Endothelial cell of umbilical vein (primary cell): ENCODE results near the gene TNFSF12. TPM values are rescaled to one million over a fixed set of nuclear protein-coding genes. Genes with fewer than 3 reads are reported as not detected.

Experiments
- BruUV-seq: library from RNA; stranded (reverse); fragments of 400-500 nt; replicated peaks from 2 replicates; lab custom pipeline; 2021; lab: Mats Ljungman, UMichigan
- CTCF ChIA-PET: fragments of 300-600, 350-600 bp; sonication (Branson Sonifier 250); formaldehyde crosslinking; loops from one replicate; lab custom pipeline; 2021; ENCODE audit warnings: antibody characterized with exemption, inconsistent platforms; lab: Charles Lee
- POLR2A ChIA-PET: fragments of 300-600, 350-600 bp; sonication (Branson Sonifier 250); formaldehyde crosslinking; loops from one replicate; lab custom pipeline; 2021; ENCODE audit warnings: antibody characterized with exemption, inconsistent platforms; lab: Charles Lee
- DNase-seq: peaks from one replicate; pipeline ENCODE4 v3.0.0-alpha.2; 2011; ENCODE audit warnings: low read depth, low spot score
- FAIRE-seq: peaks from 2 replicates; lab custom pipeline; 2011; peaks lifted over from hg19 to GRCh38; lab: Jason Lieb, UNC
- H2AFZ ChIP-seq: 2 replicates; pipeline ENCODE4 v1.6.0; 2012; ENCODE audit warnings: low read depth, low read length, control low read depth, inconsistent platforms
- H3K27ac ChIP-seq: 2 replicates; pipeline ENCODE4 v1.5.1; 2011; ENCODE audit warnings: low read depth, mild to moderate bottlenecking, control low read depth, low read length, moderate library complexity; ENCODE audit not compliant: insufficient read depth
- H3K27me3 ChIP-seq, 2 experiments: 2 replicates each; pipeline versions ENCODE4 v1.6.0 to v1.6.1; 2011; ENCODE audit warnings: low read length in 2 of 2, mixed read lengths in 1 of 2; ENCODE audit not compliant: control insufficient read depth in 2 of 2, insufficient read depth in 2 of 2
- H3K36me3 ChIP-seq, 2 experiments: 2 replicates in 1 of 2; 3 replicates in 1 of 2; pipeline ENCODE4 v1.5.1; 2011; ENCODE audit warnings: low read length in 2 of 2, mild to moderate bottlenecking in 1 of 2, moderate library complexity in 1 of 2; ENCODE audit not compliant: control insufficient read depth in 2 of 2, insufficient read depth in 2 of 2; ENCODE audit errors: extremely low read depth in 1 of 2
- H3K4me1 ChIP-seq: 3 replicates; pipeline ENCODE4 v1.5.1; 2011; ENCODE audit warnings: mild to moderate bottlenecking, low read length; ENCODE audit not compliant: control insufficient read depth, insufficient read depth; ENCODE audit errors: extremely low read depth
- H3K4me2 ChIP-seq: 2 replicates; pipeline ENCODE4 v1.6.1; 2011; ENCODE audit warnings: low read length, control low read depth, mixed read lengths; ENCODE audit not compliant: insufficient read depth
- H3K4me3 ChIP-seq, 3 experiments: fragments of 200-600 bp in 1 of 3; sonication (generic), shearing (Covaris generic) in 1 of 3; replicated peaks in 1 of 3; 2 replicates each; pipeline ENCODE4 v1.5.1; 2011 to 2016; ENCODE audit warnings: control low read depth in 3 of 3, low read length in 3 of 3, mild to moderate bottlenecking in 2 of 3, inconsistent platforms in 1 of 3, low read depth in 1 of 3, moderate library complexity in 1 of 3; ENCODE audit not compliant: insufficient read depth in 1 of 3
- H3K79me2 ChIP-seq: 2 replicates; pipeline ENCODE4 v1.6.0; 2012; ENCODE audit warnings: low read length, inconsistent platforms; ENCODE audit not compliant: control insufficient read depth, insufficient read depth
- H3K9ac ChIP-seq: replicated peaks from 2 replicates; pipeline ENCODE3; 2011; ENCODE audit warnings: low read length, control low read depth; ENCODE audit not compliant: insufficient read depth; ENCODE audit errors: extremely low read depth
- H3K9me1 ChIP-seq: replicated peaks from 3 replicates; pipeline ENCODE4 v1.6.0; 2011; ENCODE audit warnings: mild to moderate bottlenecking, low read length; ENCODE audit not compliant: control insufficient read depth, insufficient read depth; ENCODE audit errors: extremely low read depth
- H3K9me3 ChIP-seq: replicated peaks from 2 replicates; pipeline ENCODE4 v1.5.1; 2012; ENCODE audit warnings: low read length, inconsistent platforms; ENCODE audit not compliant: control insufficient read depth, insufficient read depth
- H4K20me1 ChIP-seq: replicated peaks from 2 replicates; pipeline ENCODE3; 2011; ENCODE audit warnings: mild to moderate bottlenecking, low read length; ENCODE audit not compliant: control insufficient read depth, insufficient read depth; ENCODE audit errors: extremely low read depth
- EZH2 ChIP-seq: IDR thresholded peaks from 2 replicates; pipeline ENCODE4 v1.6.1; 2012; ENCODE audit warnings: borderline replicate concordance, low read depth, mild to moderate bottlenecking, moderate library complexity, low read length, inconsistent platforms; ENCODE audit not compliant: severe bottlenecking
- FOS ChIP-seq: IDR thresholded peaks from 2 replicates; pipeline ENCODE4 v1.6.1; 2011; ENCODE audit warnings: mild to moderate bottlenecking, low read length, moderate library complexity, borderline replicate concordance; ENCODE audit not compliant: insufficient read depth
- GATA2 ChIP-seq: IDR thresholded peaks from 2 replicates; pipeline ENCODE4 v1.7.0; 2011; ENCODE audit warnings: low read depth, mild to moderate bottlenecking, moderate library complexity, mixed read lengths, low read length; ENCODE audit not compliant: insufficient read length, insufficient read depth
- JUN ChIP-seq: IDR thresholded peaks from 2 replicates; pipeline ENCODE4 v1.6.1; 2011; ENCODE audit warnings: borderline replicate concordance, low read depth; ENCODE audit not compliant: insufficient read length, insufficient read depth
- MYC ChIP-seq: IDR thresholded peaks from one replicate; pipeline ENCODE4 v1.6.1; 2011; ENCODE audit warnings: mild to moderate bottlenecking, low read depth, low read length
- POLR2A ChIP-seq: IDR thresholded peaks from 2 replicates; pipeline ENCODE4 v1.6.1; 2012; ENCODE audit warnings: low read depth, mild to moderate bottlenecking, control low read depth, low read length
- POLR2AphosphoS5 ChIP-seq: IDR thresholded peaks from 2 replicates; pipeline ENCODE4 v1.6.1; 2012; ENCODE audit warnings: low read depth, mild to moderate bottlenecking, control low read depth, low read length, moderate library complexity; ENCODE audit not compliant: insufficient read depth
- dilution Hi-C: fragments of 300-500 bp; cut with MboI; formaldehyde crosslinking; loops from one replicate; pipeline ENCODE4 v1.15.0; 2019; ENCODE audit warnings: low sequenced_read_pairs; ENCODE audit not compliant: extremely low pct_ligation_motif_present
- intact Hi-C: fragments of 100-400 bp; cut with micrococcal nuclease; formaldehyde crosslinking; loops from one replicate; pipeline ENCODE4 v1.10.0; 2022
- polyA plus RNA-seq, 4 experiments: library from polyadenylated mRNA; depleted of rRNA in 3 of 4; stranded (reverse) in 3 of 4; unstranded in 1 of 4; fragments of >200 nt; gene quantifications; 2 replicates each; pipeline versions ENCODE4 v1.2.1 to v1.2.3, GENCODE V29; 2011 to 2012; ENCODE audit warnings: missing spikeins in 1 of 4
- total RNA-seq: library from RNA; stranded (reverse); gene quantifications from 2 replicates; pipeline ENCODE4 v1.2.3, GENCODE V29; 2021
- TF ChIP-seq, protein P1 (sequence below): IDR thresholded peaks from 2 replicates; pipeline ENCODE4 v1.6.1; 2011; ENCODE audit not compliant: insufficient read depth, insufficient read length
- TF ChIP-seq, protein P2 (sequence below), 2 donors: IDR thresholded peaks; 1 replicate in 1 of 2; 2 replicates in 1 of 2; pipeline ENCODE4 v1.5.1; 2011; ENCODE audit warnings: low read length in 2 of 2, mild to moderate bottlenecking in 2 of 2, moderate library complexity in 2 of 2, control low read depth in 1 of 2, inconsistent platforms in 1 of 2, low read depth in 1 of 2; ENCODE audit not compliant: insufficient read depth in 1 of 2; ENCODE audit errors: extremely low read depth in 1 of 2

The TNFSF12 gene
- total and polyA plus RNA-seq, 2 donors (not counting 3 experiments of a cell fraction or from before 2014, with no cell fraction given): 28.4 to 39.4 TPM

DNA sequence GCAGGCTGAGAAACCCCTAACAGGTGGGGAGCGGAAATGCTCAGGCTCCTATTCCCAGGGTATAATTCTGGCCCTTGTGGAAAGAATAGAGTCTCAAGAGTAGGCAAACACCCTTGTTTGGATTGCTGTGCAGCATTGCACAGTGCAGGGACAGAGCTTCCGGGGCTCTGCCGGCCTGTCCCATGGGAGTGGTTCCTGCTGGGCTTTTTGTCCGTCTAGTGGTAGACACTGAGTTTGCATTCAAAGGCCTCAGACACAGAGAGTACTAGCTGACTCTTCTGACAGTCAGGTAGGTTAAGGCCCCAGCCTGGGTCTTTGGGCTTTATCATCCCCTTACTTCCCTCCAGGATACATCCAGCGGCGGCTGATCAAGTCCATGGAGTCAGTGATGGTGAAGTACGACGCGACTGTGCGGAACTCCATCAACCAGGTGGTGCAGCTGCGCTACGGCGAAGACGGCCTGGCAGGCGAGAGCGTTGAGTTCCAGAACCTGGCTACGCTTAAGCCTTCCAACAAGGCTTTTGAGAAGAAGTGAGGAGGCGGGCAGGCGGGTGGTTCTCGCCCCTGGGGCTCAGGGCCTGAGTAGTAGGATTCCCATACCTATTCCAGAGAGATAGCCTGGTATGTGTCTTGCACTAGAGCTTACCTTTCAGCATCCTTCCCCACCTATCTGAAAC, 46.5 kb upstream of the TNFSF12 start:
- Histone ChIP-seq H3K36me3 (peaks cover 44 to 62% of the 10 kb centered on the region in 2 experiments), H3K9me3 (no peaks in the 10 kb centered on the region), H3K4me2 (no peak overlapping the region), H3K27ac (no peak overlapping the region), H3K9ac (no peak overlapping the region), H3K4me3 (no peak overlapping the region), H3K79me2 (peaks cover 5% of the 10 kb centered on the region), H3K9me1 (no peaks in the 10 kb centered on the region), H3K27me3 (no peaks in the 10 kb centered on the region), H3K4me1 (peaks cover 7% of the 10 kb centered on the region), H4K20me1 (no peaks in the 10 kb centered on the region), H2AFZ (no peak overlapping the region)
- intact Hi-C loops (no loop called here), dilution Hi-C loops (no loop called here)
- FAIRE-seq (no peak), DNase-seq (no peak)
- TF ChIP-seq, protein P1, sequence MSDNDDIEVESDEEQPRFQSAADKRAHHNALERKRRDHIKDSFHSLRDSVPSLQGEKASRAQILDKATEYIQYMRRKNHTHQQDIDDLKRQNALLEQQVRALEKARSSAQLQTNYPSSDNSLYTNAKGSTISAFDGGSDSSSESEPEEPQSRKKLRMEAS: no peak
- no peak for TF ChIP-seq GATA2
- no peak for TF ChIP-seq FOS
- TF ChIP-seq JUN: no peak
- no peak for TF ChIP-seq POLR2A
- no peak for TF ChIP-seq MYC
- TF ChIP-seq POLR2AphosphoS5: no peak
- TF ChIP-seq, protein P2, sequence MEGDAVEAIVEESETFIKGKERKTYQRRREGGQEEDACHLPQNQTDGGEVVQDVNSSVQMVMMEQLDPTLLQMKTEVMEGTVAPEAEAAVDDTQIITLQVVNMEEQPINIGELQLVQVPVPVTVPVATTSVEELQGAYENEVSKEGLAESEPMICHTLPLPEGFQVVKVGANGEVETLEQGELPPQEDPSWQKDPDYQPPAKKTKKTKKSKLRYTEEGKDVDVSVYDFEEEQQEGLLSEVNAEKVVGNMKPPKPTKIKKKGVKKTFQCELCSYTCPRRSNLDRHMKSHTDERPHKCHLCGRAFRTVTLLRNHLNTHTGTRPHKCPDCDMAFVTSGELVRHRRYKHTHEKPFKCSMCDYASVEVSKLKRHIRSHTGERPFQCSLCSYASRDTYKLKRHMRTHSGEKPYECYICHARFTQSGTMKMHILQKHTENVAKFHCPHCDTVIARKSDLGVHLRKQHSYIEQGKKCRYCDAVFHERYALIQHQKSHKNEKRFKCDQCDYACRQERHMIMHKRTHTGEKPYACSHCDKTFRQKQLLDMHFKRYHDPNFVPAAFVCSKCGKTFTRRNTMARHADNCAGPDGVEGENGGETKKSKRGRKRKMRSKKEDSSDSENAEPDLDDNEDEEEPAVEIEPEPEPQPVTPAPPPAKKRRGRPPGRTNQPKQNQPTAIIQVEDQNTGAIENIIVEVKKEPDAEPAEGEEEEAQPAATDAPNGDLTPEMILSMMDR (IDR thresholded peaks at IDR 0.05; ENCODE audit: extremely low read depth in 1 of 2, insufficient read depth in 1 of 2, low read depth in 1 of 2, low read length in 2 of 2): no peak
- no peak for TF ChIP-seq EZH2
- CTCF ChIA-PET: interaction anchor here (0.5 to 2.6 kb wide), 8 partner anchors 15 to 221 kb away, joined by 3 to 12 read pairs (median 4); partner anchors contain the start of genes CHRNB1 and SLC2A4
- POLR2A ChIA-PET: no interaction called here
- no TSS peak for BruUV-seq
